Stimulated activated naive CD4-positive, alpha-beta T cell (primary cell): Measurements from ENCODE around the gene IMPACT.

Experiments
- DNase-seq, 6 experiments: peaks; one replicate each; lab custom pipeline; 2025; lab: John Stamatoyannopoulos, UW

The IMPACT gene

GRCh38 chr18:24479371-24479770 lies 52.9 kb downstream of the IMPACT start:
- DNase-seq, result no peak

- DNase-seq, result no peak
These were observed 56.4 kb downstream of the IMPACT start for GRCh38 chr18:24482821-24483220.

GRCh38 chr18:24485681-24486080 lies 59.2 kb downstream of the IMPACT start:
- DNase-seq, result no peak

GRCh38 chr18:24486684-24487083 lies 60.2 kb downstream of the IMPACT start:
- DNase-seq, result no peak

- DNase-seq, result peak in 2 of 6 experiments; percentile 16 to 44
These were observed 62.5 kb downstream of the IMPACT start for GRCh38 chr18:24488824-24489493.

- DNase-seq, result no peak
These were observed 64.1 kb downstream of the IMPACT start for GRCh38 chr18:24490539-24490938.

GRCh38 chr18:24491927-24492834 lies 65.7 kb downstream of the IMPACT start:
- no peak for DNase-seq

GRCh38 chr18:24494586-24494985 lies 68.1 kb downstream of the IMPACT start:
- DNase-seq, result no peak

- no peak for DNase-seq
These were observed 70.7 kb downstream of the IMPACT start for GRCh38 chr18:24497031-24497754.

- no peak for DNase-seq
These were observed 73.3 kb downstream of the IMPACT start for GRCh38 chr18:24499814-24500213.

GRCh38 chr18:24500217-24500616 lies 73.7 kb downstream of the IMPACT start:
- no peak for DNase-seq

GRCh38 chr18:24500766-24501165 lies 74.3 kb downstream of the IMPACT start:
- DNase-seq, result no peak

GRCh38 chr18:24502667-24503523 lies 76.4 kb downstream of the IMPACT start:
- no peak for DNase-seq
